ENCODE measurements around the gene PKD2. TPM values are rescaled to one million over a fixed set of nuclear protein-coding genes. Genes with fewer than 3 reads are reported as not detected.
A peak's percentile ranks its signal among the peaks of the same experiment; 100 is the strongest.

Gene PKD2
- total RNA-seq, 2 donors from 2014 or later, result 19.0 to 40.3 TPM

- no peak for DNase-seq (ENCODE audit: low spot score)
- H3K4me3 ChIP-seq, result no peak overlapping the region
- no peak for TF ChIP-seq POLR2AphosphoS5 (IDR thresholded peaks at IDR 0.05)
- no peak for TF ChIP-seq POLR2A (IDR thresholded peaks at IDR 0.05)
- no peak for TF ChIP-seq CTCF (IDR thresholded peaks at IDR 0.05)
- no peaks in the 10 kb centered on the region for H3K9me3 ChIP-seq
- 92% methylated on average over 9 of the region's 9 CpGs for WGBS
- H3K27me3 ChIP-seq (replicated peaks; ENCODE audit: insufficient read depth), result no peaks in the 10 kb centered on the region
- intact Hi-C loops (cut with DNase I), result no loop called here
- no peaks in the 10 kb centered on the region for H3K4me1 ChIP-seq (replicated peaks)
- H3K36me3 ChIP-seq, result no peaks in the 10 kb centered on the region
- no peak overlapping the region for H3K27ac ChIP-seq
Measured at GRCh38 chr4:87966095-87966496, 41.3 kb upstream of the PKD2 start.

- Histone ChIP-seq H3K27me3 (replicated peaks; ENCODE audit: insufficient read depth) (no peaks in the 10 kb centered on the region), H3K36me3 (no peaks in the 10 kb centered on the region), H3K4me1 (replicated peaks) (no peaks in the 10 kb centered on the region), H3K27ac (no peak overlapping the region), H3K4me3 (no peak overlapping the region), H3K9me3 (no peaks in the 10 kb centered on the region)
- intact Hi-C loops (cut with DNase I), result no loop called here
- no peak for TF ChIP-seq POLR2A (IDR thresholded peaks at IDR 0.05)
- no peak for TF ChIP-seq CTCF (IDR thresholded peaks at IDR 0.05)
- WGBS, result 89% methylated on average over 8 of the region's 8 CpGs
- DNase-seq (ENCODE audit: low spot score), result no peak
Measured at GRCh38 chr4:87967193-87967592, 40.2 kb upstream of the PKD2 start.

GRCh38 chr4:87970121-87970520 is 37.3 kb upstream of the PKD2 start:
- Histone ChIP-seq H3K27me3 (replicated peaks; ENCODE audit: insufficient read depth) (no peaks in the 10 kb centered on the region), H3K4me3 (no peak overlapping the region), H3K36me3 (no peaks in the 10 kb centered on the region), H3K4me1 (replicated peaks) (no peaks in the 10 kb centered on the region), H3K9me3 (no peaks in the 10 kb centered on the region), H3K27ac (no peak overlapping the region)
- DNase-seq (ENCODE audit: low spot score), result no peak
- TF ChIP-seq POLR2A (IDR thresholded peaks at IDR 0.05) (no peak), POLR2AphosphoS5 (IDR thresholded peaks at IDR 0.05) (no peak), CTCF (IDR thresholded peaks at IDR 0.05) (no peak)
- WGBS, result 40% methylated on average over 2 of the region's 2 CpGs
- intact Hi-C loops (cut with DNase I), result no loop called here

- WGBS, result 72% methylated on average over 1 of the region's 1 CpG
- DNase-seq (ENCODE audit: low spot score), result no peak
- intact Hi-C loops (cut with DNase I), result loop anchor here (2.0 kb wide), 1 partner anchor 119 kb away; no protein-coding TSS in a partner anchor
- H3K4me3 ChIP-seq, result no peak overlapping the region
- H3K27me3 ChIP-seq (replicated peaks; ENCODE audit: insufficient read depth), result no peaks in the 10 kb centered on the region
- H3K9me3 ChIP-seq, result no peaks in the 10 kb centered on the region
- no peaks in the 10 kb centered on the region for H3K36me3 ChIP-seq
- no peaks in the 10 kb centered on the region for H3K4me1 ChIP-seq (replicated peaks)
- TF ChIP-seq POLR2A (IDR thresholded peaks at IDR 0.05) (no peak), POLR2AphosphoS5 (IDR thresholded peaks at IDR 0.05) (no peak), CTCF (IDR thresholded peaks at IDR 0.05) (no peak)
- H3K27ac ChIP-seq, result no peak overlapping the region
Measured at GRCh38 chr4:87971866-87972265, 35.6 kb upstream of the PKD2 start.

- H3K4me3 ChIP-seq, result no peak overlapping the region
- WGBS, result 29% methylated on average over 14 of the region's 14 CpGs
- H3K36me3 ChIP-seq, result no peaks in the 10 kb centered on the region
- H3K4me1 ChIP-seq (replicated peaks), result no peaks in the 10 kb centered on the region
- DNase-seq (ENCODE audit: low spot score), result no peak
- no peaks in the 10 kb centered on the region for H3K9me3 ChIP-seq
- H3K27ac ChIP-seq, result no peak overlapping the region
- no peaks in the 10 kb centered on the region for H3K27me3 ChIP-seq (replicated peaks; ENCODE audit: insufficient read depth)
- TF ChIP-seq CTCF (IDR thresholded peaks at IDR 0.05) (peak; percentile 33 to 76 (median 65)), POLR2A (IDR thresholded peaks at IDR 0.05) (no peak), POLR2AphosphoS5 (IDR thresholded peaks at IDR 0.05) (no peak)
- intact Hi-C loops (cut with DNase I), result loop anchor here (2.0 kb wide), 1 partner anchor 121 kb away; no protein-coding TSS in a partner anchor
Measured at GRCh38 chr4:87973283-87974169, 33.9 kb upstream of the PKD2 start.
